ENCODE results near the gene KRTAP1-1.

GRCh38 chr17:41049110-41049509 lies 7.9 kb upstream of the KRTAP1-1 start:
- TF ChIP-seq POLR2A (IDR thresholded peaks at IDR 0.05; ENCODE audit: low read depth) (no peak), CTCF (IDR thresholded peaks at IDR 0.05) (no peak)

Data from esophagus muscularis mucosa (tissue), 3 donors.